Skeletal muscle tissue (tissue), 4 donors: Measurements from ENCODE around the gene HLA-F. TPM values are rescaled to one million over a fixed set of nuclear protein-coding genes. Genes with fewer than 3 reads are reported as not detected.

ENCODE experiments used
- H3K27ac ChIP-seq: one replicate; pipeline ENCODE4 v1.7.0; 2013; ENCODE audit warnings: mild to moderate bottlenecking, low read depth, low read length, inconsistent platforms
- H3K27me3 ChIP-seq, 3 donors: one replicate each; pipeline ENCODE4 v1.7.0; 2013; ENCODE audit warnings: low read length in 3 of 3; ENCODE audit not compliant: control insufficient read depth in 3 of 3, insufficient read depth in 3 of 3
- H3K36me3 ChIP-seq, 3 donors: one replicate each; pipeline ENCODE4 v1.7.0; 2013; ENCODE audit warnings: low read length in 3 of 3; ENCODE audit not compliant: control insufficient read depth in 3 of 3, insufficient read depth in 3 of 3
- H3K4me1 ChIP-seq, 3 donors: one replicate each; pipeline ENCODE4 v1.7.0; 2013; ENCODE audit warnings: low read length in 3 of 3, mild to moderate bottlenecking in 3 of 3; ENCODE audit not compliant: control insufficient read depth in 3 of 3, insufficient read depth in 3 of 3
- H3K4me3 ChIP-seq, 3 donors: one replicate each; pipeline ENCODE4 v1.7.0; 2013; ENCODE audit warnings: low read length in 3 of 3
- H3K9ac ChIP-seq, 3 donors: one replicate each; pipeline ENCODE4 v1.7.0; 2013; ENCODE audit warnings: low read length in 3 of 3, mild to moderate bottlenecking in 3 of 3, moderate library complexity in 2 of 3, low read depth in 1 of 3
- H3K9me3 ChIP-seq, 3 donors: one replicate each; pipeline ENCODE4 v1.7.0; 2013; ENCODE audit warnings: low read length in 3 of 3; ENCODE audit not compliant: control insufficient read depth in 3 of 3
- total RNA-seq: library from RNA; depleted of rRNA; stranded (reverse); fragments of >200 nt; gene quantifications from one replicate; pipeline ENCODE4 v1.2.3, GENCODE V29; 2014
- donor health status: Osteomylitis.

The HLA-F gene
- total RNA-seq, 1 donor from 2014 or later, result 12.0 TPM

DNA sequence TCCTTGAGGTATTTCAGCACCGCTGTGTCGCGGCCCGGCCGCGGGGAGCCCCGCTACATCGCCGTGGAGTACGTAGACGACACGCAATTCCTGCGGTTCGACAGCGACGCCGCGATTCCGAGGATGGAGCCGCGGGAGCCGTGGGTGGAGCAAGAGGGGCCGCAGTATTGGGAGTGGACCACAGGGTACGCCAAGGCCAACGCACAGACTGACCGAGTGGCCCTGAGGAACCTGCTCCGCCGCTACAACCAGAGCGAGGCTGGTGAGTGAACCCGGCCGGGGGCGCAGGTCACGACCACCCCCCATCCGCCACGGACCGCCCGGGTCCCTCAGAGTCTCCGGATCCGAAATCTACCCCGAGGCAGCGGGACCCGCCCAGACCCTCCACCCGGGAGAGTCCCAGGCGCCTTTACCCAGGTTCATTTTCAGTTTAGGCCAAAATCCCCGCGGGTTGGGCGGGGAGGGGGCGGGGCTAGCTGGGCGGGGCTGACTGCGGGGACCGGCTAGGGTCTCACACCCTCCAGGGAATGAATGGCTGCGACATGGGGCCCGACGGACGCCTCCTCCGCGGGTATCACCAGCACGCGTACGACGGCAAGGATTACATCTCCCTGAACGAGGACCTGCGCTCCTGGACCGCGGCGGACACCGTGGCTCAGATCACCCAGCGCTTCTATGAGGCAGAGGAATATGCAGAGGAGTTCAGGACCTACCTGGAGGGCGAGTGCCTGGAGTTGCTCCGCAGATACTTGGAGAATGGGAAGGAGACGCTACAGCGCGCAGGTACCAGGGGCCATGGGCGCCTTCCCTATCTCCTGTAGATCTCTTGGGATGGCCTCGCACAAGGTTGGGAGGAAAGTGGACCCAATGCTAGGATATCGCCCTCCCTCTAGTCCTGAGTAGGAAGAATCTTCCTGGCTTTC is 693 bp downstream of the HLA-F start:
- Histone ChIP-seq H3K27me3 (peaks cover 0 to 3% (median 0%) of the 10 kb centered on the region in 3 donors), H3K27ac (peak overlapping the region; percentile 88), H3K9ac (peak overlapping the region; percentile 84 to 88 (median 85)), H3K4me1 (peaks cover 14 to 24% (median 16%) of the 10 kb centered on the region in 3 donors), H3K4me3 (peak overlapping the region; percentile 77 to 84 (median 83)), H3K9me3 (no peaks in the 10 kb centered on the region), H3K36me3 (peaks cover 4 to 11% (median 4%) of the 10 kb centered on the region in 3 donors)

DNA sequence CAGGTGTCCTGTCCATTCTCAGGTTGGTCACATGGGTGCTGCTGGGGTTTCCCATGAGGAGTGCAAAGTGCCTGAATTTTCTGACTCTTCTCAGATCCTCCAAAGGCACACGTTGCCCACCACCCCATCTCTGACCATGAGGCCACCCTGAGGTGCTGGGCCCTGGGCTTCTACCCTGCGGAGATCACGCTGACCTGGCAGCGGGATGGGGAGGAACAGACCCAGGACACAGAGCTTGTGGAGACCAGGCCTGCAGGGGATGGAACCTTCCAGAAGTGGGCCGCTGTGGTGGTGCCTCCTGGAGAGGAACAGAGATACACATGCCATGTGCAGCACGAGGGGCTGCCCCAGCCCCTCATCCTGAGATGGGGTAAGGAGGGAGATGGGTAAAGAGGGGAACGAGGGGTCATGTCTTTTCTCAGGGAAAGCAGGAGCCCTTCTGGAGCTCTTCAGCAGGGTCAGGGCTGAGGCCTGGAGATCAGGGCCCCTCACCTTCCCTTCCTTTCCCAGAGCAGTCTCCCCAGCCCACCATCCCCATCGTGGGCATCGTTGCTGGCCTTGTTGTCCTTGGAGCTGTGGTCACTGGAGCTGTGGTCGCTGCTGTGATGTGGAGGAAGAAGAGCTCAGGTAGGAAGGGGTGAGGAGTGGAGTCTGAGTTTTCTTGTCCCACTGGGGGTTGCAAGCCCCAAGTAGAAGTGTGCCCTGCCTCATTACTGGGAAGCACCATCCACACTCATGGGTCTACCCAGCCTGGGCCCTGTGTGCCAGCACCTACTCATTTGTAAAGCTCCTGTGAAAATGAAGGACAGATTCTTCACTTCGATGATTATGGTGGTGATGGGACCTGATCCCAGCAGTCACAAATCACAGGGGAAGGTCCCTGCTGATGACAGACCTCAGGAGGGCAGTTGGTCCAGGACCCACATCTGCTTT is 2.0 kb downstream of the HLA-F start:
- Histone ChIP-seq H3K27ac (no peak overlapping the region), H3K36me3 (peaks cover 4 to 11% (median 4%) of the 10 kb centered on the region in 3 donors), H3K27me3 (peaks cover 0 to 3% (median 0%) of the 10 kb centered on the region in 3 donors), H3K9ac (no peak overlapping the region), H3K4me3 (peak overlapping the region; percentile 41 to 83 (median 77)), H3K9me3 (no peaks in the 10 kb centered on the region), H3K4me1 (peaks cover 14 to 24% (median 16%) of the 10 kb centered on the region in 3 donors)

DNA sequence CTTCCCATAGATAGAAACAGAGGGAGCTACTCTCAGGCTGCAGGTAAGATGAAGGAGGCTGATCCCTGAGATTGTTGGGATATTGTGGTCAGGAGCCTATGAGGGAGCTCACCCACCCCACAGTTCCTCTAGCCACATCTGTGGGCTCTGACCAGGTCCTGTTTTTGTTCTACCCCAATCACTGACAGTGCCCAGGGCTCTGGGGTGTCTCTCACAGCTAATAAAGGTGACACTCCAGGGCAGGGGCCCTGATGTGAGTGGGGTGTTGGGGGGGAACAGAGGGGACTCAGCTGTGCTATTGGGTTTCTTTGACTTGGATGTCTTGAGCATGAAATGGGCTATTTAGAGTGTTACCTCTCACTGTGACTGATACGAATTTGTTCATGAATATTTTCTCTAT is 2.8 kb downstream of the HLA-F start:
- H3K9ac ChIP-seq, result no peak overlapping the region
- H3K4me3 ChIP-seq, result no peak overlapping the region
- H3K9me3 ChIP-seq, result no peaks in the 10 kb centered on the region
- H3K4me1 ChIP-seq, result peaks cover 14 to 24% (median 16%) of the 10 kb centered on the region in 3 donors
- no peak overlapping the region for H3K27ac ChIP-seq
- peaks cover 4 to 11% (median 4%) of the 10 kb centered on the region in 3 donors for H3K36me3 ChIP-seq
- peaks cover 0 to 3% (median 0%) of the 10 kb centered on the region in 3 donors for H3K27me3 ChIP-seq

DNA sequence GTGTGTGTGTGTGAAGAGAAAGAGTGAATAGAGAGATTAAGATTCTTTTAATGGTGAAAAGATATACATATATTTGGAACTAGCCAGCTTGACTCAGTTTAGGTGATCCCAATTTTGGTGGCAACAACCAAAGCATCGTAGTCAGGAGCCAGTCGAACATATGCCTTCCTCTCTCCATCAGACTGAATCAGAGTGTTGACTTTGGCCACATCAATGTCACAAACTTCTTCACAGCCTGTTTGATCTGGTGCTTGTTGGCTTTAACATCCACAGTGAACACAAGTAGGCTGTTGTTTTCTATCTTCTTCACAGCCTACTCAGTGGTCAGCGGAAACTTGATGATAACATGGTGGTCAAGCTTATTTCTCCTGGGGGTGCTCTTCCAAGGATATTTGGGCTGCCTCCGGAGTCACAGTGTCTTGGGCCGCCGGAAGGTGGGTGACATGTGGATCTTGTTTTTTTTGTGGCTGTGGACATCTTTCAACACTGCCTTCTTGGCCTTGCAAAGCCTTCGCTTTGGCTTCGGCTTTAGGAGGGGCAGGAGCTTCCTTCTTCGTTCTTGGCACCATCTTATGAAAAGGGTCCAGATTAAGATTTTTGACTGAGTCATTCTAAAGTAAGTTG is 3.4 kb downstream of the HLA-F start:
- Histone ChIP-seq H3K27me3 (no peaks in the 10 kb centered on the region), H3K36me3 (peaks cover 4 to 11% (median 4%) of the 10 kb centered on the region in 3 donors), H3K27ac (no peak overlapping the region), H3K9me3 (no peaks in the 10 kb centered on the region), H3K4me3 (no peak overlapping the region), H3K9ac (no peak overlapping the region), H3K4me1 (peaks cover 14 to 24% (median 16%) of the 10 kb centered on the region in 3 donors)

DNA sequence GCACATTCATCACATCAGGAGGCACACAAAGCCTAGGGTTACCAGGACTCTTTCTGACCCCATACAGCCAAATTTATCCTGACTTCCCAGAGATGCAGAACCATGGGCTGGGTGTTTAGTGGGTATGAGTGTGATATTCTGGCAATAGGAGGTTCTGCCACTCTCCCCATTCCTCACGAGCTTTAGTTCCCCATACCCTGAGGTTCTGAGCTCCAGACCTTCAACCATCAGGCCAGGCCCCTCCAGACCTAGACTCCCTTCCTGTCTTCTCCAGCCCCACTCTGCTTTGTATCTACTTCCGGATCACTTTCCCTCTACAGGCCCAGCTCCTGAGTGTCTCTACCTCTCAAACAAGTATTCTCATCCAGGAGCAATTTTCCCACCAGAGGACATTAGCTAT is 4.4 kb downstream of the HLA-F start:
- H3K4me1 ChIP-seq, result peaks cover 14 to 24% (median 16%) of the 10 kb centered on the region in 3 donors
- H3K9me3 ChIP-seq, result no peaks in the 10 kb centered on the region
- H3K27ac ChIP-seq, result no peak overlapping the region
- no peaks in the 10 kb centered on the region for H3K27me3 ChIP-seq
- no peak overlapping the region for H3K4me3 ChIP-seq
- no peak overlapping the region for H3K9ac ChIP-seq
- H3K36me3 ChIP-seq, result peaks cover 4 to 11% (median 4%) of the 10 kb centered on the region in 3 donors

DNA sequence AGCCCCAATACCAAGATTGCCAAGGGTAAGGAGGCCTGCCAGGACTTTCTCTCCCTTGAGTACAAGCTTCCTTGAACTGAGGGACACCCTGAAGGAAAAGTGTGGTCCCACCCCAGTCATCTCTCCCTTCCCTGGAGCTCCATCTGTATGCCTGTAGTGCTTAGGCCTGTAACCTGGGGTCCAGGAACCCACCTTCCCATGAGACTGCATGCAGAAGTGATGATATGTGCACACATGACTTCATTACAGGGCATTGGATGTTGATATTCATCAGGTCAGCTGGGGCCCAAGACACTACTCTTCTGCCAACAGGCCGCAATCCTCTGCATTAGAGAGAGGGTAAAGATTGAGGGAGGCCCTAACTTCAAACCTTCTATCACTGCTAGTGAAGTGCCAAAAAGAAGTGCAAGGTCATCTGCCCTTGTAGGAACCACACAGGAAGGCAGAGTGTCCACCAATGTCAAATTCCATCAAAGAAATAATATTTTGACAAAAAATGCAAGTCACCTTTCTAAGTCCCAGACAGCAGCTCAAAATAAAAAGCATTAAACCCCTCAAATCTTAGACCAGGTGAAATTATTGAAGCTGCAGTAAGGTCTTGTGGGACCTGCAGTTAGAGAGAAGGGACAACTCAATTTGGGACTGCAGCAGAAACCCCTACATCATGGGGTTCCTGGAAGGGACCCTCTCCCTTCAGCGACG is 5.1 kb downstream of the HLA-F start:
- H3K27ac ChIP-seq, result no peak overlapping the region
- H3K9ac ChIP-seq, result no peak overlapping the region
- peaks cover 12 to 23% (median 13%) of the 10 kb centered on the region in 3 donors for H3K4me1 ChIP-seq
- H3K36me3 ChIP-seq, result peaks cover 4 to 11% (median 4%) of the 10 kb centered on the region in 3 donors
- H3K9me3 ChIP-seq, result no peaks in the 10 kb centered on the region
- no peaks in the 10 kb centered on the region for H3K27me3 ChIP-seq
- no peak overlapping the region for H3K4me3 ChIP-seq

DNA sequence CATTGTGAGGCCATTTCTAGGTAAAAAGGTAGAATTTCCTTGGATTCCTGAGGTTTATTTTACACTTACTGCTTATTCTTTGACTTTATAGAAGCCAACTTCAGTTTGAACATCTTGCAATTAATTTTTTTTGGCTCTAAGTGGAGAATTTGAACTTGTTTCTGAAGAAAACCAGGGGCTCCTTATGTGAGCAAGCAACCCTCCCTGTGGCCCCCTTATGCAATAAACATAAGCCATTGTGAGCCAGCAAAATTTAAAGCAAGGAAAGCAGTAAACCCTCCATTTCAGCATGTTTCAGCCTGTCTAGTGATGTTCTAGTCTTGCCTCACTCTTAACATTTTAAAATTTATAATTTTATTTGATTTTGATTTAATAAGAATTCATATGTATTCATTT is 5.6 kb downstream of the HLA-F start:
- Histone ChIP-seq H3K9me3 (no peaks in the 10 kb centered on the region), H3K9ac (no peak overlapping the region), H3K27me3 (no peaks in the 10 kb centered on the region), H3K4me1 (peaks cover 12 to 17% (median 13%) of the 10 kb centered on the region in 3 donors), H3K27ac (no peak overlapping the region), H3K4me3 (no peak overlapping the region), H3K36me3 (peaks cover 4 to 11% (median 4%) of the 10 kb centered on the region in 3 donors)

DNA sequence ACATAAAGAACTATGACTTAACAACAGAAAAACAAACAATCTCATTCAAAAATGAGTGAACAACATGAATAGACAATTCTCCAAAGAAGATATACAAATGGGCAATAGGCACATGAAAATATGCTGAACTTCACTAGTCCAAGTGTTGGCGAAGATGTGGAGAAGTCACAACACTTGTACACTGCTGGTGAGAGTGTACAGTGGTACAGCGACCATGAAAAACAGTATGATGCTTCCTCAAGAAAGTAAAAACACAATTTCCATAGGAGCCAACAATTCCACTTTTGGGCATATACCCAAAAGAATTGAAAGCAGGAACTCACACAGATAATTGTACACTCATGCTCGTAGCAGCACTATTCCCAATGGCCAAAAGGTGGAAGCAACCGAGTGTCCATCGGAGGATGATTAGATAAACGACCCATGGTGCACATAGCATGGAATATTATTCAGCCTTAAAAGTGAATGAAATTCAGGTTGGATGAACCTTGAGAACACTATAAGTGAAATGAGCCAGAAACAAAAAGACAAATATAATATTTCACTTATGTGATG is 6.6 kb downstream of the HLA-F start:
- Histone ChIP-seq H3K4me1 (peaks cover 6 to 9% (median 9%) of the 10 kb centered on the region in 3 donors), H3K27me3 (no peaks in the 10 kb centered on the region), H3K9ac (no peak overlapping the region), H3K36me3 (peaks cover 4 to 11% (median 4%) of the 10 kb centered on the region in 3 donors), H3K9me3 (no peaks in the 10 kb centered on the region), H3K27ac (no peak overlapping the region), H3K4me3 (no peak overlapping the region)
